HCT116 (cell line): ENCODE data around the gene LRRC15. TPM values are rescaled to one million over a fixed set of nuclear protein-coding genes. Genes with fewer than 3 reads are reported as not detected.
A peak's percentile ranks its signal among the peaks of the same experiment; 100 is the strongest.

Experiments
- ATAC-seq: fragments of 200-7000 bp; cut with Tn5 transposase; 2 replicates; pipeline ENCODE4 v1.9.1; 2020; ENCODE audit warnings: mild to moderate bottlenecking, moderate library complexity
- BruUV-seq: library from RNA; stranded (reverse); fragments of 400-500 nt; replicated peaks from 2 replicates; lab custom pipeline; 2021; lab: Mats Ljungman, UMichigan
- CTCF ChIA-PET: fragments of 300-600 bp; sonication (Branson Sonifier 250); formaldehyde crosslinking; loops from one replicate; lab custom pipeline; 2021; ENCODE audit warnings: antibody characterized with exemption; lab: Charles Lee
- POLR2A ChIA-PET: fragments of 300-600, 350-600 bp; sonication (Branson Sonifier 250); formaldehyde crosslinking; loops from one replicate; lab custom pipeline; 2021; ENCODE audit warnings: antibody characterized with exemption; lab: Charles Lee
- RAD21 ChIA-PET, 2 experiments: fragments of 300-600 bp; sonication (Branson Sonifier 250); formaldehyde crosslinking; loops; one replicate each; lab custom pipeline; 2023; ENCODE audit warnings: low total read pairs in 2 of 2; ENCODE audit not compliant: uncharacterized antibody in 2 of 2, unreplicated experiment in 2 of 2, low non-redundant PET in 1 of 2; lab: Charles Lee
- DNase-seq: peaks from one replicate; pipeline ENCODE4 v3.0.0-alpha.2; 2010; ENCODE audit warnings: low read depth, low spot score
- H2AFZ ChIP-seq: fragments of 200-600 bp; shearing (Covaris generic), sonication (generic); 2 replicates; pipeline ENCODE4 v1.6.1; 2017; ENCODE audit warnings: low read depth, mixed run types, mixed read lengths, antibody characterized with exemption, low read length; ENCODE audit not compliant: poor library complexity, severe bottlenecking
- H3K27ac ChIP-seq: 2 replicates; pipeline ENCODE4 v1.5.1; 2012; ENCODE audit warnings: low read depth, low read length
- H3K27me3 ChIP-seq: fragments of 200-600 bp; sonication (generic); 2 replicates; pipeline ENCODE4 v1.6.1; 2016; ENCODE audit warnings: mixed run types, low read length, mixed read lengths; ENCODE audit not compliant: insufficient read depth
- H3K36me3 ChIP-seq, 2 experiments: fragments of 200-500 bp in 1 of 2; fragments of 200-600 bp in 1 of 2; sonication (Bioruptor generic) in 1 of 2; sonication (generic) in 1 of 2; 2 replicates each; pipeline versions ENCODE4 v1.5.1 to v1.6.1; 2014 to 2016; ENCODE audit warnings: low read length in 2 of 2, inconsistent platforms in 1 of 2, mixed read lengths in 1 of 2, mixed run types in 1 of 2; ENCODE audit not compliant: insufficient read depth in 2 of 2, control insufficient read depth in 1 of 2
- H3K4me1 ChIP-seq, 2 experiments: fragments of 200-600 bp in 1 of 2; sonication (generic) in 1 of 2; 2 replicates each; pipeline versions ENCODE4 v1.5.1 to v1.6.1; 2012 to 2017; ENCODE audit warnings: low read length in 2 of 2, inconsistent platforms in 1 of 2, mild to moderate bottlenecking in 1 of 2, mixed read lengths in 1 of 2, mixed run types in 1 of 2, moderate library complexity in 1 of 2; ENCODE audit not compliant: insufficient read depth in 2 of 2, control insufficient read depth in 1 of 2
- H3K4me2 ChIP-seq: fragments of 200-600 bp; sonication (generic); 2 replicates; pipeline ENCODE4 v1.6.1; 2017; ENCODE audit warnings: mixed run types, low read length, mixed read lengths
- H3K4me3 ChIP-seq, 2 experiments: fragments of 200-600 bp in 1 of 2; sonication (generic) in 1 of 2; replicated peaks in 1 of 2; 2 replicates each; pipeline ENCODE4 v1.5.1; 2011 to 2016; ENCODE audit warnings: low read length in 2 of 2, control low read depth in 1 of 2, low read depth in 1 of 2, mild to moderate bottlenecking in 1 of 2, mixed read lengths in 1 of 2, mixed run types in 1 of 2
- H3K79me2 ChIP-seq: fragments of 200-600 bp; sonication (generic); 2 replicates; pipeline ENCODE4 v1.6.1; 2017; ENCODE audit warnings: mild to moderate bottlenecking, mixed run types, low read length, moderate library complexity, mixed read lengths; ENCODE audit not compliant: insufficient read depth
- H3K9ac ChIP-seq: fragments of 200-600 bp; sonication (generic); 2 replicates; pipeline ENCODE4 v1.6.1; 2016; ENCODE audit warnings: low read length, mixed read lengths
- H3K9me2 ChIP-seq: fragments of 200-600 bp; sonication (generic), shearing (Covaris generic); 2 replicates; pipeline ENCODE4 v1.6.1; 2017; ENCODE audit warnings: mixed run types, mild to moderate bottlenecking, moderate library complexity; ENCODE audit not compliant: insufficient read depth
- H3K9me3 ChIP-seq, 2 experiments: fragments of 200-500 bp in 1 of 2; fragments of 200-600 bp in 1 of 2; sonication (Bioruptor generic) in 1 of 2; sonication (generic) in 1 of 2; 2 replicates each; pipeline ENCODE4 v1.6.1; 2014 to 2017; ENCODE audit warnings: low read length in 2 of 2, mixed read lengths in 2 of 2, inconsistent platforms in 1 of 2, low read depth in 1 of 2, mild to moderate bottlenecking in 1 of 2, mixed run types in 1 of 2, moderate library complexity in 1 of 2; ENCODE audit not compliant: control insufficient read depth in 1 of 2, insufficient read depth in 1 of 2
- H4K20me1 ChIP-seq: fragments of 200-600 bp; sonication (generic), shearing (Covaris generic); 2 replicates; pipeline ENCODE4 v1.6.1; 2017; ENCODE audit warnings: mixed run types, mild to moderate bottlenecking, moderate library complexity; ENCODE audit not compliant: insufficient read depth
- CBX3 ChIP-seq: IDR thresholded peaks from 2 replicates; pipeline ENCODE4 v1.6.1; 2012; ENCODE audit warnings: low read depth
- EZH2 ChIP-seq: fragments of 200-600 bp; sonication (generic); IDR thresholded peaks from 2 replicates; pipeline ENCODE4 v1.6.1; 2017; ENCODE audit warnings: antibody characterized with exemption, mixed run types
- MAX ChIP-seq: IDR thresholded peaks from 2 replicates; pipeline ENCODE4 v1.6.1; 2012
- POLR2A ChIP-seq: IDR thresholded peaks from 2 replicates; pipeline ENCODE4 v1.7.0; 2011; ENCODE audit warnings: borderline replicate concordance; ENCODE audit not compliant: insufficient read depth, insufficient read length; ENCODE audit errors: extremely low read depth
- POLR2AphosphoS5 ChIP-seq: IDR thresholded peaks from 2 replicates; pipeline ENCODE4 v1.6.1; 2011; ENCODE audit warnings: mild to moderate bottlenecking, low read depth, low read length, moderate library complexity
- SP1 ChIP-seq: IDR thresholded peaks from 2 replicates; pipeline ENCODE4 v1.6.1; 2012; ENCODE audit warnings: low read depth
- SRF ChIP-seq: IDR thresholded peaks from 2 replicates; pipeline ENCODE4 v1.6.1; 2012; ENCODE audit warnings: low read depth
- TCF7L2 ChIP-seq: IDR thresholded peaks from 2 replicates; pipeline ENCODE4 v1.7.0; 2011; ENCODE audit warnings: borderline replicate concordance, inconsistent platforms; ENCODE audit not compliant: insufficient read depth, insufficient read length; ENCODE audit errors: extremely low read depth
- ZBTB33 ChIP-seq: IDR thresholded peaks from 2 replicates; pipeline ENCODE4 v1.6.1; 2011; ENCODE audit warnings: mild to moderate bottlenecking, low read length, moderate library complexity; ENCODE audit not compliant: insufficient replicate concordance; ENCODE audit errors: extremely low read depth
- ZFX ChIP-seq: fragments of 450-650 bp; IDR thresholded peaks from 2 replicates; pipeline ENCODE4 v1.6.1; 2017
- ZNF274 ChIP-seq: fragments of 200-500 bp; sonication (Bioruptor generic); IDR thresholded peaks from 2 replicates; pipeline ENCODE4 v1.6.1; 2014; ENCODE audit warnings: mild to moderate bottlenecking, low read depth, low read length, inconsistent platforms
- intact Hi-C: fragments of 100-400 bp; cut with micrococcal nuclease; formaldehyde crosslinking; loops from 2 replicates; pipeline ENCODE4 v1.10.0; 2022
- total RNA-seq: library from RNA; stranded (reverse); gene quantifications from one replicate; pipeline ENCODE4 v1.2.1, GENCODE V29; 2021; ENCODE audit not compliant: unreplicated experiment
- TF ChIP-seq, protein P1 (sequence below): IDR thresholded peaks from 2 replicates; pipeline ENCODE4 v1.6.1; 2012; ENCODE audit warnings: low read depth

Gene LRRC15
- total RNA-seq, 1 experiment from 2014 or later, result not detected

- TF ChIP-seq ZBTB33 (no peak), MAX (no peak), CBX3 (no peak), POLR2A (no peak), SRF (no peak), SP1 (no peak), POLR2AphosphoS5 (no peak), EZH2 (no peak), ZFX (no peak), TCF7L2 (no peak), ZNF274 (no peak)
- TF ChIP-seq, protein P1, sequence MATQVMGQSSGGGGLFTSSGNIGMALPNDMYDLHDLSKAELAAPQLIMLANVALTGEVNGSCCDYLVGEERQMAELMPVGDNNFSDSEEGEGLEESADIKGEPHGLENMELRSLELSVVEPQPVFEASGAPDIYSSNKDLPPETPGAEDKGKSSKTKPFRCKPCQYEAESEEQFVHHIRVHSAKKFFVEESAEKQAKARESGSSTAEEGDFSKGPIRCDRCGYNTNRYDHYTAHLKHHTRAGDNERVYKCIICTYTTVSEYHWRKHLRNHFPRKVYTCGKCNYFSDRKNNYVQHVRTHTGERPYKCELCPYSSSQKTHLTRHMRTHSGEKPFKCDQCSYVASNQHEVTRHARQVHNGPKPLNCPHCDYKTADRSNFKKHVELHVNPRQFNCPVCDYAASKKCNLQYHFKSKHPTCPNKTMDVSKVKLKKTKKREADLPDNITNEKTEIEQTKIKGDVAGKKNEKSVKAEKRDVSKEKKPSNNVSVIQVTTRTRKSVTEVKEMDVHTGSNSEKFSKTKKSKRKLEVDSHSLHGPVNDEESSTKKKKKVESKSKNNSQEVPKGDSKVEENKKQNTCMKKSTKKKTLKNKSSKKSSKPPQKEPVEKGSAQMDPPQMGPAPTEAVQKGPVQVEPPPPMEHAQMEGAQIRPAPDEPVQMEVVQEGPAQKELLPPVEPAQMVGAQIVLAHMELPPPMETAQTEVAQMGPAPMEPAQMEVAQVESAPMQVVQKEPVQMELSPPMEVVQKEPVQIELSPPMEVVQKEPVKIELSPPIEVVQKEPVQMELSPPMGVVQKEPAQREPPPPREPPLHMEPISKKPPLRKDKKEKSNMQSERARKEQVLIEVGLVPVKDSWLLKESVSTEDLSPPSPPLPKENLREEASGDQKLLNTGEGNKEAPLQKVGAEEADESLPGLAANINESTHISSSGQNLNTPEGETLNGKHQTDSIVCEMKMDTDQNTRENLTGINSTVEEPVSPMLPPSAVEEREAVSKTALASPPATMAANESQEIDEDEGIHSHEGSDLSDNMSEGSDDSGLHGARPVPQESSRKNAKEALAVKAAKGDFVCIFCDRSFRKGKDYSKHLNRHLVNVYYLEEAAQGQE, result no peak
- CTCF ChIA-PET, result interaction anchor here (0.9 to 4.7 kb wide), 3 partner anchors 47 to 535 kb away, joined by 3 to 145 read pairs (median 13); no protein-coding TSS in a partner anchor
- RAD21 ChIA-PET, result interaction anchor here in 1 of 2 experiments (1.8 kb wide), 1 partner anchor 175 kb away, joined by 14 read pairs; no protein-coding TSS in a partner anchor
- H3K4me2 ChIP-seq, result peak overlapping the region; percentile 80; the same call in 1 of the 2 replicates
- H3K79me2 ChIP-seq, result peaks cover 18% of the 10 kb centered on the region; the same call in 1 of the 2 replicates
- H3K9ac ChIP-seq, result no peak overlapping the region
- H3K27ac ChIP-seq, result no peak overlapping the region
- no peak for DNase-seq
- BruUV-seq, result no TSS peak
- no peak overlapping the region for H2AFZ ChIP-seq
- POLR2A ChIA-PET, result no interaction called here
- no peak overlapping the region for H3K4me3 ChIP-seq
- H4K20me1 ChIP-seq, result no peaks in the 10 kb centered on the region
- intact Hi-C loops, result loop anchor here (5.0 kb wide), 4 partner anchors 230 to 725 kb away; partner anchors contain the start of gene OPA1
- no peaks in the 10 kb centered on the region for H3K9me3 ChIP-seq
- no peak for ATAC-seq
- H3K36me3 ChIP-seq, result no peaks in the 10 kb centered on the region
- H3K27me3 ChIP-seq, result no peaks in the 10 kb centered on the region
- H3K9me2 ChIP-seq, result no peaks in the 10 kb centered on the region
- H3K4me1 ChIP-seq, result peaks cover 38 to 78% of the 10 kb centered on the region in 2 experiments
Measured at GRCh38 chr3:194316918-194317317, 52.6 kb downstream of the LRRC15 start.
